ENCODE results near the gene TIMM44. TPM values are rescaled to one million over a fixed set of nuclear protein-coding genes. Genes with fewer than 3 reads are reported as not detected.
"Not testable (repeated sequence)": the region's sequence is repeated elsewhere in the genome, so short reads cannot be mapped to it uniquely, and the experiment has no call there.

Gene TIMM44
- total and polyA plus RNA-seq, 8 donors: 36.7 to 56.5 (median 43.4) TPM

DNA sequence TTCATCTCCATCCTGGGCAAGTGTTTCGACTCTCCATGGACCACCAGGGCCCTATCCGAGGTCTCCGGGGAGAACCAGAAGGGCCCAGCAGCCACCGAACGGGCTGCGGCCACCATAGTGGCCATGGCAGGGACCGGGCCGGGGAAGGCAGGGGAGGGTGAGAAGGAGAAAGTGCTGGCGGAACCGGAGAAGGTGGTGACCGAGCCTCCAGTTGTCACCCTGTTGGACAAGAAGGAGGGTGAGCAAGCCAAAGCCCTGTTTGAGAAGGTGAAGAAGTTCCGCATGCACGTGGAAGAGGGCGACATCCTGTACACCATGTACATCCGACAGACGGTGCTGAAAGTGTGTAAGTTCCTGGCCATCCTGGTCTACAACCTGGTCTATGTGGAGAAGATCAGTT lies 44.5 kb downstream of the TIMM44 start:
- H3K27me3 ChIP-seq: peaks cover 0 to 23% of the 10 kb centered on the region in 2 donors
- intact Hi-C loops (cut with DNase I): no loop called here
- no peak overlapping the region for H3K4me3 ChIP-seq
- no peak overlapping the region for H3K27ac ChIP-seq
- no peak for DNase-seq
- H3K4me1 ChIP-seq: peaks cover 6 to 14% of the 10 kb centered on the region in 2 donors
- TF ChIP-seq, protein P1, sequence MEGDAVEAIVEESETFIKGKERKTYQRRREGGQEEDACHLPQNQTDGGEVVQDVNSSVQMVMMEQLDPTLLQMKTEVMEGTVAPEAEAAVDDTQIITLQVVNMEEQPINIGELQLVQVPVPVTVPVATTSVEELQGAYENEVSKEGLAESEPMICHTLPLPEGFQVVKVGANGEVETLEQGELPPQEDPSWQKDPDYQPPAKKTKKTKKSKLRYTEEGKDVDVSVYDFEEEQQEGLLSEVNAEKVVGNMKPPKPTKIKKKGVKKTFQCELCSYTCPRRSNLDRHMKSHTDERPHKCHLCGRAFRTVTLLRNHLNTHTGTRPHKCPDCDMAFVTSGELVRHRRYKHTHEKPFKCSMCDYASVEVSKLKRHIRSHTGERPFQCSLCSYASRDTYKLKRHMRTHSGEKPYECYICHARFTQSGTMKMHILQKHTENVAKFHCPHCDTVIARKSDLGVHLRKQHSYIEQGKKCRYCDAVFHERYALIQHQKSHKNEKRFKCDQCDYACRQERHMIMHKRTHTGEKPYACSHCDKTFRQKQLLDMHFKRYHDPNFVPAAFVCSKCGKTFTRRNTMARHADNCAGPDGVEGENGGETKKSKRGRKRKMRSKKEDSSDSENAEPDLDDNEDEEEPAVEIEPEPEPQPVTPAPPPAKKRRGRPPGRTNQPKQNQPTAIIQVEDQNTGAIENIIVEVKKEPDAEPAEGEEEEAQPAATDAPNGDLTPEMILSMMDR (IDR thresholded peaks at IDR 0.05): no peak
- ATAC-seq: no peak
- H3K36me3 ChIP-seq: no peaks in the 10 kb centered on the region
- H3K9me3 ChIP-seq: no peaks in the 10 kb centered on the region

DNA sequence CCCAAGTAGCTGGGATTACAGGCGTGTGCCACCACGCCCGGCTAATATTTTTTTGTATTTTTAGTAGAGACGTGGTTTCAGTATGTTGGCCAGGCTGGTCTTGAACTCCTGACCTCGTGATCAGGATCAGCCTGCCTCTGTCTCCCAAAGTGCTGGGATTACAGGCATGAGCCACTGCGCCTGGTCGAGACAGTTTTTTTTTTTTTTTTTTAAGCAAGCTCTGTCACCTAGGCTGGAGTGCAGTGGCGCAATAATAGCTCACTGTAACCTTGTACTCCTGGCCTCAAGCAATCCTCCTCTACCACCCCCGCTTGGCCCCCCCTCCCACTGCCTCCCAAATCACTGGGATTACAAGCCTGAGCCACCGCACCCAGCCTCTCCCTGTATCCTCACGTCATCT lies 46.2 kb downstream of the TIMM44 start:
- H3K4me1 ChIP-seq: peaks cover under 1 to 3% of the 10 kb centered on the region in 2 donors
- H3K9me3 ChIP-seq: no peaks in the 10 kb centered on the region
- no peak overlapping the region for H3K27ac ChIP-seq
- peak; percentile 15 for ATAC-seq
- peaks cover 0 to 34% of the 10 kb centered on the region in 2 donors for H3K27me3 ChIP-seq
- H3K4me3 ChIP-seq: no peak overlapping the region
- TF ChIP-seq, protein P1 (IDR thresholded peaks at IDR 0.05): no peak
- H3K36me3 ChIP-seq: no peaks in the 10 kb centered on the region
- no peak for DNase-seq
- intact Hi-C loops (cut with DNase I): no loop called here

DNA sequence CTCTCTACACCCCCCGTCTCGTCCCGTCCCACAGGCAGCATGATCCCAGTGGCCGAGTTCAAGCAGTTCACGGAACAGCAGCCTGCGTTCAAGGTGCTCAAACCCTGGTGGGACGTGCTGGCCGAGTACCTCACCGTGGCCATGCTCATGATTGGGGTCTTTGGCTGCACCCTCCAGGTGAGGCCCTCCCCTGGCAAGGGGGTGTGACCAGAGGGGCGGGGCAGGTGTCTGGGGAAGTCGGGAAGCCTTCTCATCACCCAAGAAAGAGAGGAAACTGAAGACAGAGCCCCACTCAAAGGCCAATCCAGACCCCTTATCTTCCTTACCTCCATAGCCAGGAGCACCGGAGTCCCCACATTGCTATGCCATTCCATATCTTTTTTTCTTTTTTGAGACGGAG lies 47.9 kb downstream of the TIMM44 start:
- H3K27me3 ChIP-seq: peaks cover 0 to 34% of the 10 kb centered on the region in 2 donors
- TF ChIP-seq, protein P1 (IDR thresholded peaks at IDR 0.05): no peak
- H3K36me3 ChIP-seq: no peaks in the 10 kb centered on the region
- DNase-seq (no peak), ATAC-seq (no peak)
- intact Hi-C loops (cut with DNase I): no loop called here
- H3K27ac ChIP-seq: no peak overlapping the region
- H3K9me3 ChIP-seq: no peaks in the 10 kb centered on the region
- H3K4me3 ChIP-seq: no peak overlapping the region
- no peaks in the 10 kb centered on the region for H3K4me1 ChIP-seq

DNA sequence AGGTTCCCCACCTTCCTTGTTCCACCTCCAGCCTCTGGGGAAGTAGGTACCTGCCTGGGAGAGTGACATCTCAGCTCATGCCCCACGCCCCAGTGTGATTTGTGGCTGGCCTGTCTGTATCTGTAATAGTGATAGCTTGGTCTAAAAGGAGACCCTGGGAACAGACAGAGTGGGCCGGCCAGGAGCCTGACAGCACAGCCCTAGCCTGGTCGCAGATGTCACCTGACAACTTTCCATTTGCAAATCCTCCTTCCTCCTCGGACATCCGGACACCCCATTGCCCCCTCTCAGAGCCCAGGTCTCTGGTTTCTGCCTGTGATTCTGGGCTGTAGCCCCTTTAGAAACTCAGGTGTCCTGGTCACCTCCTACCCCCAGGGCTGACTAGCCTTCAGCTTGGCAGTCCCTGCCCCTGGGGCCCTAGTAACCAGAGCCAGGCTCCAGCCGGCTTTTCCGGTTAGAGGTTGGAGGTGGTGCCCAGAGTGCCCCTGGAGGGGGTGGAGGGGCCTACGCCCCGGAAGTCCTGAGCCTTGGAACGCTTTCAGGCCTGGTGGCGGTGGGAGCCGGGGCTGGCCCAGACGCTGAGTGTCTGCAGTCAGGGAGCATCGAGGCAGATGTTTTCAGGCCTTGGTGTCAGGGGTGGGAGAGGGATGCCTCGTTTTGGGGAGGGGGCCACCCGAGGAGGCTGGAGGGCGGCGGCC lies 48.7 kb downstream of the TIMM44 start:
- no peaks in the 10 kb centered on the region for H3K4me1 ChIP-seq
- H3K27me3 ChIP-seq: peaks cover 0 to 37% of the 10 kb centered on the region in 2 donors
- intact Hi-C loops (cut with DNase I): no loop called here
- DNase-seq (peak in 3 of 4 donors; percentile 59 to 82 (median 79)), ATAC-seq (peak; percentile 89)
- TF ChIP-seq, protein P1 (IDR thresholded peaks at IDR 0.05): no peak
- no peaks in the 10 kb centered on the region for H3K9me3 ChIP-seq
- H3K4me3 ChIP-seq: no peak overlapping the region
- H3K36me3 ChIP-seq: no peaks in the 10 kb centered on the region
- no peak overlapping the region for H3K27ac ChIP-seq

DNA sequence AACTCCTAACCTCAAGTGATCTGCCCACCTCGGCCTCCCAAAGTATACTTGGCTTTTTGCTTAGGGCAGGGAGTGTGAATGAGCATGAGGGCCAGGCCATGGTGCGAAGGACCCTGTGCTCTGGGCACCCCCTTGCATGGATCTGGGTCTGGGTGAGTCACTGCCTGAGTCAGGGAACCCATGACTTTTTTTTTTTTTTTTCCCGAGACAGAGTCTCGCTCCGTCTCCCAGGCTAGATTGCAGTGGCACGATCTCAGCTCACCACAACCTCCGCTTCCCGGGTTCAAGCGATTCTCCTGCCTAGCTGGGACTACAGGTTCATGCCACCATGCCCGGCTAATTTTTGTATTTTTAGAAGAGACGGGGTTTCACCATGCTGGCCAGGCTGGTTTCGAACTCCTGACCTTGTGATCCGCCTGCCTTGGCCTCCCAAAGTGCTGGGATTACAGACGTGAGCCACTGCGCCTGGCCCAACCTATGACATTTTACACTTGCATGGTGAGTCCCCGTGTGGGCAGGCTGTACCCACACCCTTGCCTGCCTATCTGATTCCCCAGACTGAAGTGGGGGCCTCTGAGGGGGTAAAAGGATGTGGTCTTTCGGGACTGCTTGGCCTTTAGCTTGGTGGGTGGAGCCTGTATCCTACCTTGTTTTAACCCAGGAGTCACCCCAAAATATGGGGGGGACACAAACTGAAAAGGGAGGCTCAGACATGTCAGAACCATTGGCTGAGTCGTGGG lies 49.9 kb downstream of the TIMM44 start:
- H3K27ac ChIP-seq, ATAC-seq: not testable (repeated sequence)

More for the DNA sequence above, 49.9 kb downstream of the TIMM44 start:
- H3K36me3 ChIP-seq; H3K4me1 ChIP-seq; intact Hi-C loops (cut with DNase I); DNase-seq; H3K9me3 ChIP-seq; H3K4me3 ChIP-seq: not testable (repeated sequence)
- H3K27me3 ChIP-seq: peaks cover 0 to 47% of the 10 kb centered on the region in 2 donors
